Skin epidermis (tissue), 12 donors: ENCODE measurements around the gene VPS37B.

Source experiments
- H3K27ac ChIP-seq, 21 experiments: fragments of 200-600 bp; sonication (generic) in 11 of 21; one replicate each; pipeline ENCODE4 v1.5.0; 2020; ENCODE audit warnings: mild to moderate bottlenecking in 3 of 21, inconsistent platforms in 2 of 21, moderate library complexity in 2 of 21
- H3K4me3 ChIP-seq, 7 experiments: fragments of 200-600 bp; sonication (generic) in 2 of 7; one replicate each; pipeline ENCODE4 v1.5.0; 2020; ENCODE audit warnings: inconsistent platforms in 2 of 7, mild to moderate bottlenecking in 2 of 7, moderate library complexity in 1 of 7

The VPS37B gene

GRCh38 chr12:122858591-122859302 lies 37.2 kb downstream of the VPS37B start:
- Histone ChIP-seq H3K4me3 (no peak overlapping the region), H3K27ac (no peak overlapping the region)

- Histone ChIP-seq H3K27ac (no peak overlapping the region), H3K4me3 (no peak overlapping the region)
Measured at GRCh38 chr12:122858171-122858570, 37.8 kb downstream of the VPS37B start.

- Histone ChIP-seq H3K27ac (no peak overlapping the region), H3K4me3 (no peak overlapping the region)
Measured at GRCh38 chr12:122856999-122857671, 38.8 kb downstream of the VPS37B start.

GRCh38 chr12:122855928-122856831 lies 39.7 kb downstream of the VPS37B start:
- Histone ChIP-seq H3K27ac (no peak overlapping the region), H3K4me3 (no peak overlapping the region)

- Histone ChIP-seq H3K27ac (no peak overlapping the region), H3K4me3 (no peak overlapping the region)
Measured at GRCh38 chr12:122855071-122855829, 40.7 kb downstream of the VPS37B start.

- H3K27ac ChIP-seq = no peak overlapping the region
- H3K4me3 ChIP-seq = no peak overlapping the region
Measured at GRCh38 chr12:122854554-122854953, 41.4 kb downstream of the VPS37B start.

GRCh38 chr12:122853582-122854245 lies 42.2 kb downstream of the VPS37B start:
- Histone ChIP-seq H3K27ac (peak overlapping the region in 2 of 21 experiments; percentile 24 to 34), H3K4me3 (no peak overlapping the region)

GRCh38 chr12:122852336-122853275 lies 43.3 kb downstream of the VPS37B start:
- Histone ChIP-seq H3K27ac (peak overlapping the region in 11 of 21 experiments; percentile 14 to 79 (median 54)), H3K4me3 (no peak overlapping the region)

- H3K27ac ChIP-seq = peak overlapping the region in 12 of 21 experiments; percentile 14 to 79 (median 53)
- no peak overlapping the region for H3K4me3 ChIP-seq
Measured at GRCh38 chr12:122851820-122852219, 44.1 kb downstream of the VPS37B start.

GRCh38 chr12:122850695-122851350 lies 45.1 kb downstream of the VPS37B start:
- no peak overlapping the region for H3K4me3 ChIP-seq
- peak overlapping the region in 1 of 21 experiments; percentile 79 for H3K27ac ChIP-seq

GRCh38 chr12:122850048-122850445 lies 45.9 kb downstream of the VPS37B start:
- Histone ChIP-seq H3K27ac (no peak overlapping the region), H3K4me3 (no peak overlapping the region)

- Histone ChIP-seq H3K4me3 (no peak overlapping the region), H3K27ac (no peak overlapping the region)
Measured at GRCh38 chr12:122849352-122850047, 46.4 kb downstream of the VPS37B start.

GRCh38 chr12:122848471-122849351 lies 47.2 kb downstream of the VPS37B start:
- H3K27ac ChIP-seq = peak overlapping the region in 1 of 21 experiments; percentile 23
- H3K4me3 ChIP-seq = no peak overlapping the region

- Histone ChIP-seq H3K27ac (no peak overlapping the region), H3K4me3 (no peak overlapping the region)
Measured at GRCh38 chr12:122847921-122848421, 48.0 kb downstream of the VPS37B start.

- H3K4me3 ChIP-seq = no peak overlapping the region
- no peak overlapping the region for H3K27ac ChIP-seq
Measured at GRCh38 chr12:122847516-122847836, 48.4 kb downstream of the VPS37B start.
